Rectal smooth muscle tissue (tissue), 1 donor: ENCODE measurements around the gene ATP8B4.

Experiments
- H3K27ac ChIP-seq: one replicate; pipeline ENCODE4 v1.7.0; 2013; ENCODE audit warnings: low read depth, low read length, inconsistent platforms
- H3K27me3 ChIP-seq: one replicate; pipeline ENCODE4 v1.7.0; 2013; ENCODE audit warnings: low read length; ENCODE audit not compliant: control insufficient read depth, insufficient read depth
- H3K36me3 ChIP-seq: one replicate; pipeline ENCODE4 v1.7.0; 2013; ENCODE audit warnings: low read length; ENCODE audit not compliant: control insufficient read depth, insufficient read depth
- H3K4me1 ChIP-seq: one replicate; pipeline ENCODE4 v1.7.0; 2013; ENCODE audit warnings: low read length; ENCODE audit not compliant: control insufficient read depth, insufficient read depth
- H3K4me3 ChIP-seq: one replicate; pipeline ENCODE4 v1.7.0; 2013; ENCODE audit warnings: low read length
- H3K9ac ChIP-seq: one replicate; pipeline ENCODE4 v1.7.0; 2013; ENCODE audit warnings: low read length

ATP8B4 gene

DNA sequence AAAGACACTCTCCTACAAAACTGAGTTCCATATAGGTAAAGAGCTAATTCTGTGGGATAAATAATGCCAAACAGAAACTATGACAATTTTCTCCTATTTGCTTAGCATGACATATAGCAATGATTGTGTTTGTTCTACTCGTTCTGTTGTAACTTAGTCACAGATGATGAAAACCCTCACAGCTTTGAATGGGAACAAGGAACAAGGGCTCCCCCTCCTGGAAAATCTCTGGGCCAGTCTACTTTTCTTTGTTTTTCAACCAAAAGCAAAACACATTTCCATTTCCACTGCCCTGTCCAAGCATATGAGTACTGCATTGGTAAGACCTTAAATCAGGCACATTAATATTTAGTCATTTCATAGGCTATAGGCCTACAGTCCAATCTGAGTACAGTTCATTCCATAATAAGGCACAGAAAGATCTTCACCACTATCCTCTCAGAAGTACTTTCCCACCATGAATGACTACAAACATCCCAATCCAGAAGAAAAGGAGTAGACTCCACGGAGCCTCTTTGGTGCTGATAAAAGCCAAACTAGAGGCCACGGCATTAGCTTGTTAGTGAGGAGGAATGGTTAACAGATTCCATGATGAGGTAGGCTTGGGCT lies 67.1 kb downstream of the ATP8B4 start:
- no peak overlapping the region for H3K9ac ChIP-seq
- peaks cover 16% of the 10 kb centered on the region for H3K4me1 ChIP-seq
- H3K27ac ChIP-seq, result no peak overlapping the region
- H3K36me3 ChIP-seq, result no peaks in the 10 kb centered on the region
- no peak overlapping the region for H3K4me3 ChIP-seq
- no peaks in the 10 kb centered on the region for H3K27me3 ChIP-seq

DNA sequence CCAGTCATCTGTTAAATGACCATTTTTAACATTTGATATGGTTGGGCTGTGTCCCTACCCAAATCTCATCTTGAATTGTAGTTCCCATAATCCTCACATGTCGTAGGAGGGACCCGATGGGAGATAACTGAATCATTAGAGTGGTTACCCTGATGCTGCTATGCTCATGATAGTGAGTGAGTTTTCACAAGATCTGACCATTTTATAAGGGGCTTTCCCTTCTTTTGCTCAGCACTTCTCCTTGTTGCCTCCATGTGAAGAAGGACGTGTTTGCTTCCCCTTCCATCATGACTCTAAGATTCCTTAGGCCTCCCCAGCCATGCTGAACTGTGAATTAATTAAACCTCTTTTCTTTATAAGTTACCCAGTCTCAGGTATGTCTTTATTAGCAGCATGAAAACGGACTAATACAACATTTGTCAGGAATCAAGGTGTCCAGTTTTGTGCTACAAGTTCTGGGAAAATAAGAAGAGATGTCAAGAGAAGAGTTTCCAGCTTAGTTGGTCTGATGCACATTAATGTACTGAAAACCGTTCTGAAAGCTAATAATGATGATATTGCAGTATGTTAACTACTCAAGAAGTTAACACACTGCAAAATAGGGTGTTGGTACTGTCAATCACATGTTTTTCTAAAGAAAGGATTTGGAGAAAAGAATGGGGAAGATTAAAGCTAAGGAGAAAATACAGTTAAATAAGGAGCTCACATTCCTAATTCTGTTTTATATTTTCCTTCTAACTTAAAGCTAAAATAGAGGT lies 67.9 kb downstream of the ATP8B4 start:
- no peak overlapping the region for H3K4me3 ChIP-seq
- peaks cover 16% of the 10 kb centered on the region for H3K4me1 ChIP-seq
- H3K9ac ChIP-seq, result no peak overlapping the region
- no peak overlapping the region for H3K27ac ChIP-seq
- H3K36me3 ChIP-seq, result no peaks in the 10 kb centered on the region
- H3K27me3 ChIP-seq, result no peaks in the 10 kb centered on the region

DNA sequence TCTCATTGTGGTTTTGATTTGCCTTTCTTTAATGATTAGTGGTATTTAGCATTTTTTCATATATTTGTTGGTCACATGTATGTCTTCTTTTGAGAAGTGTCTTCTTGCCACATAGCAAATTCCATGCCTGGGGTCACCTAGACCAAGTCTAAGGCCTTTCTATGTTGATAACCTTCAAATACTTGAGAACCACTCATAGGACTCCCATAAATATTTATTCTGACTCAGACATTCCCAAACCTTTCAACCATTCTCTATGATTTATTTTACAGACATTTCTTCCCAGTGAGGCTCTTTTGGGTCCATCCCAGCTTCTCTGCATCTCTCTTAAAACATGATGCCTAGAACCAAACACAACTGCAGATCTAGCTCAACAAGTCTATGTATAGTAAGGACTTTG lies 69.2 kb downstream of the ATP8B4 start:
- H3K4me3 ChIP-seq, result no peak overlapping the region
- no peak overlapping the region for H3K27ac ChIP-seq
- no peaks in the 10 kb centered on the region for H3K27me3 ChIP-seq
- H3K36me3 ChIP-seq, result no peaks in the 10 kb centered on the region
- H3K9ac ChIP-seq, result no peak overlapping the region
- H3K4me1 ChIP-seq, result peaks cover 7% of the 10 kb centered on the region

DNA sequence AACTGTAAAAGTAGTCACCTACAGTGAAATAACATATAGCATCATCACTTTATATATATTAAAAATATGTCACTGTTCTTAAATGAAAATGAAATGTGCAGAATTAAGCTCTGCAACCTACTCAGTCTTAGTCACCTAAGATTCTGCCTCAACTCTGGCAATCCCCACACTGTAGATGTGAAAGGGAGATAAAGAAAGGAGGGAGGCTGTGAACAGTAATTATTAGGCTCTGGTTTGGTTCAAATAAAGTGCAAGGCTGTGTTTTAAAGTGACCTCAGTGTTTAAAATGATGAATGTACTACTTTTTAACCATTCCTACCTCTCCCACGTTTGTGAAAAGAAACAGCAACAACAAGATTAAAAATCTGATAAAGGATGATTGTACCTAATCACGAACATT lies 72.2 kb downstream of the ATP8B4 start:
- Histone ChIP-seq H3K36me3 (no peaks in the 10 kb centered on the region), H3K27me3 (no peaks in the 10 kb centered on the region), H3K4me3 (no peak overlapping the region), H3K27ac (no peak overlapping the region), H3K4me1 (peaks cover 7% of the 10 kb centered on the region), H3K9ac (no peak overlapping the region)

DNA sequence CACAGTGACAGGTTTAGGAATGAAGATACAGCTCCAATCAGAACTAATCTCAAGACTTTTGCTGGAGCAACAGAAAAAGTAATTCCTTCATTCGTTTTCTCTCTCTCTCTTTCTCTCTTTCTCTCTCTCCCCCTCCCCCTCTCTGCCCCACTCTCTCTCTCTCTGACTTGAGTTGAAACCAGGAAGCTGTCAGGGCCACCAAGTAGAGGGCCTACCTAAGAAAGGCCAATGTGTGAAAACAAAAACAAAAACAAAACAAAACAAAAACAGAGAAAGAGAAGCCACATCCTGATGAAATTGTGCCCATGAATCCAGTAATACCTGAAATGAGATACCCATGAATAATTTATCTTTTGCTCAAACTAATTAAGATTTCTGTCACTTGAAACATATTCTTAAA lies 72.9 kb downstream of the ATP8B4 start:
- Histone ChIP-seq H3K4me1 (peaks cover 2% of the 10 kb centered on the region), H3K27me3 (no peaks in the 10 kb centered on the region), H3K27ac (no peak overlapping the region), H3K4me3 (no peak overlapping the region), H3K9ac (no peak overlapping the region), H3K36me3 (no peaks in the 10 kb centered on the region)

GRCh38 chr15:50044904-50045303 lies 74.1 kb downstream of the ATP8B4 start:
- no peak overlapping the region for H3K9ac ChIP-seq
- H3K4me3 ChIP-seq, result no peak overlapping the region
- H3K27me3 ChIP-seq, result no peaks in the 10 kb centered on the region
- H3K27ac ChIP-seq, result no peak overlapping the region
- H3K4me1 ChIP-seq, result no peaks in the 10 kb centered on the region
- H3K36me3 ChIP-seq, result no peaks in the 10 kb centered on the region

DNA sequence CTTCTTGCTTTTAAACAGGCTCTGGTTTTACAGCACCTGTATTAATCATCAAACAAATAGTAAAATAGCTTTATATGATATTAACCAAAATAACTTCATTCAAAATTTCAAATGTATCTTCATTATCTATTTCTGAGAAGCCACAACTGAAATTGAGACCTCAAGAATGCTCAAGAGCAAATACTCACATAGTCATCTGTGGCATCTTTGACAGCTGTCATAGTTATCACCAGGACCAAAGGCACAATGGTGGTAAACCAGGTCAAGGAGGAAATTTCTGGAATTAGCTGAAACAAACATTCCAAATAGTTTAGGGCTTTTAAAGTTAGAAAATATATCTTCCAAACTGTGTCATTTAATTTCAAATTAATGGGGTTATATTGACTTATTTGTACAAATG lies 74.6 kb downstream of the ATP8B4 start:
- H3K4me3 ChIP-seq, result no peak overlapping the region
- no peaks in the 10 kb centered on the region for H3K4me1 ChIP-seq
- H3K36me3 ChIP-seq, result no peaks in the 10 kb centered on the region
- H3K27me3 ChIP-seq, result no peaks in the 10 kb centered on the region
- H3K9ac ChIP-seq, result no peak overlapping the region
- no peak overlapping the region for H3K27ac ChIP-seq

DNA sequence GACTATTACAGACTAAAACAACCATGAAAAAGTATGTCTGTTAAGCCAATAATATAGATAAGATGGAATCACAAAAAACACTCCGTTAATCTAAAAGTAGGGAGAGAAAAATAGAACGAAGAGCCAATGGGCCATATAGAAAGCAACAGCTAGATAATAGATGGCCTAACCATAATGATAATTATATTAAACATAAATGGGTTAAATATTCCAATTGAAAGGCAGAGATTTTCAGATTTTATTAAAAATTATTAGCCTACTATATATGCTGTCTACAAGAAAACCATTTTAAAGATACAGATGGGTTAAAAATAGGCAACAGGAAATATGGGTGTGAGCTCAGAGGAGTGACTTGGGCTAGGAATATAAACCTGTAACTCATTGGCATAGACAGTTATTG lies 76.3 kb downstream of the ATP8B4 start:
- H3K27ac ChIP-seq, result no peak overlapping the region
- no peaks in the 10 kb centered on the region for H3K27me3 ChIP-seq
- no peak overlapping the region for H3K9ac ChIP-seq
- H3K4me1 ChIP-seq, result no peaks in the 10 kb centered on the region
- no peak overlapping the region for H3K4me3 ChIP-seq
- no peaks in the 10 kb centered on the region for H3K36me3 ChIP-seq

DNA sequence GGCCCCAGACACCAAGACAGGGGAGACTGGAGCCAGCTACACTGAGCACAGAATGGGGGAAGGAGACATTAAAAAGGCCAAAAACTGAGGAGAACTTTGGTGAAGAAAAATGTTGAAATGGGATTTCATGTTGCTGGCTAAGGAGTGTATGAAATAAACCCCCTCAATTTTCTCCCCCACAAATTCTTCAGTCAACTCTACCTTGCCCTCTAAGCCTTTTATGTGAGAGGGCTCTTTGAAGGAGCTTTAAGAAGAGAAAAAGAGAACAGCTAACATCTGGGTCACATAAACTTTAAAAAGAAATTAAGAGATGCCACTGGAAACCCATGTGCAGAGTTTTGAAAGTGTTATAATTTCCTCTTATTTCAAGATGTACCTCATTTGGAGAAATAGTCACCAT lies 88.6 kb downstream of the ATP8B4 start:
- H3K9ac ChIP-seq, result no peak overlapping the region
- peaks cover 2% of the 10 kb centered on the region for H3K4me1 ChIP-seq
- no peak overlapping the region for H3K4me3 ChIP-seq
- H3K27ac ChIP-seq, result no peak overlapping the region
- H3K36me3 ChIP-seq, result no peaks in the 10 kb centered on the region
- no peaks in the 10 kb centered on the region for H3K27me3 ChIP-seq

GRCh38 chr15:50028326-50028725 lies 90.7 kb downstream of the ATP8B4 start:
- Histone ChIP-seq H3K27ac (no peak overlapping the region), H3K27me3 (no peaks in the 10 kb centered on the region), H3K4me3 (no peak overlapping the region), H3K4me1 (peaks cover 6% of the 10 kb centered on the region), H3K9ac (no peak overlapping the region), H3K36me3 (no peaks in the 10 kb centered on the region)

DNA sequence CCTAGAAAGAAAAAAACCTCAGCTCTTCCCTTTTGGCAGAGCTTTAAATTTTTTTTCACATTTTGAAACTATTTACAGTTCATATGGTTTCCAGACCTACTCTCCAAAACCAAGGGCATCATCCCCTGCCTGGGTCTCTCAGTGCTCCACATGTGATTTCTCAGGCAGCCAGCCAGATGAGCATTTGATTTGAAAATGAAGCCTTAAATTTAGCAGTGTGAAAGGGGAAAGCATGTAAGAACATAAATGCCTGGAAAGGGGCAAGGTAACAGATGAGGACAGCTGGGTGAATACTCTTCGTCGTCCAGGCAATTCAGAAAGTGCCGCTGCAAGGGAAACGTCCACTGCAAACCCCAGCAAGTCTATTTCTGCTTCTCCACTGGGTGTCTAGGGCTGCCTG lies 94.8 kb downstream of the ATP8B4 start:
- Histone ChIP-seq H3K4me3 (peak overlapping the region; percentile 7), H3K27ac (no peak overlapping the region)

DNA sequence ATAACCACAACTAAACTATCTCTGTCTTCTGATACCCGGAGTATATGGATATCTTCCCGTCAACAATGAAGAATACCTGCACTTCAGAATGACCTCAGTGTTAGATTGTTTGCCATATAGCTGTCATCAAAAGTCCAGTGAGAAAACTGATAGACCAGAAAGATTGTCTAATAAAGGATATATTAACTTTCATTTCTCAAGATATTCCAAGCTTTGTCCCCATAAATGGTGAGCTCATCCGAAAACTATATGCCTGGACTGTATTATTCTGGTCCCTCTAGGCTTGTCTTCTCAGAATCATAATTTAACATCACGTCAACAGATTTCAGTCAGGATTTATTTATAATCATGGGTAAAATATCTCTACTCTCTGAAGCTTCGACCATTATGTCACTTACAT lies 100.5 kb downstream of the ATP8B4 start:
- no peaks in the 10 kb centered on the region for H3K4me1 ChIP-seq
- H3K36me3 ChIP-seq, result no peaks in the 10 kb centered on the region
- H3K27ac ChIP-seq, result no peak overlapping the region

More for the DNA sequence above, 94.8 kb downstream of the ATP8B4 start:
- H3K4me1 ChIP-seq, result peaks cover 6% of the 10 kb centered on the region
- no peaks in the 10 kb centered on the region for H3K27me3 ChIP-seq
- H3K9ac ChIP-seq, result no peak overlapping the region
- no peaks in the 10 kb centered on the region for H3K36me3 ChIP-seq

DNA sequence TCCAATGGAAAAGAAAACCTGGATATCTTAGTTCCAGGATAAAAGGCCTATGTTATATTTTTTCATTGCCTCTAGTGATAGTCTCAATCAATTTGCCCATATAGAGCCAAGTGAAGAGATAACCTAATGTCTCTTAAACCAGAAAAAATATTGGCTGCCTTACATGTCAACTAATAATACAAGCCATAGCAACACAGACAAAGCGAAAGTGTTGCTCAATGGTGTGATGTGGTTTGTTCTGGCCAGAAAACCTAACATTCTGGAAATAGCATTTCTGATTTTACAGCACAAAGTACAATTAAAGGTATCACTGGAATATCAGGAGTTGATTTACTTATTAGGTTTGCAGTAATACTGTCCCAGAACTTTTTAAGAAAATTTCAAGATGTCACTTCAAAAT lies 101.5 kb downstream of the ATP8B4 start:
- H3K9ac ChIP-seq, result no peak overlapping the region
- H3K27ac ChIP-seq, result no peak overlapping the region
- no peaks in the 10 kb centered on the region for H3K27me3 ChIP-seq
- no peaks in the 10 kb centered on the region for H3K4me1 ChIP-seq
- no peaks in the 10 kb centered on the region for H3K36me3 ChIP-seq
- no peak overlapping the region for H3K4me3 ChIP-seq

More for the DNA sequence above, 100.5 kb downstream of the ATP8B4 start:
- Histone ChIP-seq H3K9ac (no peak overlapping the region), H3K4me3 (no peak overlapping the region), H3K27me3 (no peaks in the 10 kb centered on the region)
